GM23338 (cell line): Measurements from ENCODE around the gene CYTH1. TPM values are rescaled to one million over a fixed set of nuclear protein-coding genes. Genes with fewer than 3 reads are reported as not detected.

Experiments used
- ATAC-seq: fragments of 200-7000 bp; cut with Tn5 transposase; 3 replicates; pipeline ENCODE4 v1.9.1; 2020
- DNase-seq: peaks from one replicate; pipeline ENCODE4 v3.0.0-alpha.2; 2015; ENCODE audit warnings: low spot score
- H2AFZ ChIP-seq: fragments of 200-600 bp; sonication (generic); 2 replicates; pipeline ENCODE4 v1.8.0; 2016; ENCODE audit warnings: antibody characterized with exemption, mild to moderate bottlenecking, moderate library complexity
- H3F3A ChIP-seq: fragments of 200-600 bp; sonication (generic); replicated peaks from 2 replicates; pipeline ENCODE4 v1.8.0; 2017; ENCODE audit warnings: antibody characterized with exemption, mixed run types, low read depth
- H3K27ac ChIP-seq: fragments of 200-600 bp; sonication (generic); 2 replicates; pipeline ENCODE4 v1.6.1; 2016; ENCODE audit warnings: low read depth
- H3K27me3 ChIP-seq: fragments of 200-600 bp; sonication (generic); 2 replicates; pipeline ENCODE4 v1.8.0; 2016; ENCODE audit warnings: mild to moderate bottlenecking, mixed run types, moderate library complexity; ENCODE audit not compliant: insufficient read depth
- H3K36me3 ChIP-seq: fragments of 200-600 bp; sonication (generic); 2 replicates; pipeline ENCODE4 v1.8.0; 2016; ENCODE audit warnings: mild to moderate bottlenecking; ENCODE audit not compliant: insufficient read depth
- H3K4me1 ChIP-seq: fragments of 200-600 bp; sonication (generic); 2 replicates; pipeline ENCODE4 v1.8.0; 2016; ENCODE audit warnings: mild to moderate bottlenecking, moderate library complexity; ENCODE audit not compliant: insufficient read depth
- H3K4me2 ChIP-seq: fragments of 200-600 bp; sonication (generic); 2 replicates; pipeline ENCODE4 v1.7.1; 2017; ENCODE audit warnings: mixed run types
- H3K4me3 ChIP-seq: fragments of 200-600 bp; sonication (generic); 2 replicates; pipeline ENCODE4 v1.6.1; 2016; ENCODE audit warnings: mixed run types
- H3K79me2 ChIP-seq: fragments of 200-600 bp; sonication (generic); replicated peaks from 2 replicates; pipeline ENCODE4 v1.8.0; 2017; ENCODE audit warnings: mild to moderate bottlenecking; ENCODE audit not compliant: insufficient read depth
- H3K9me2 ChIP-seq: fragments of 200-600 bp; sonication (generic); 2 replicates; pipeline ENCODE4 v1.8.0; 2017; ENCODE audit not compliant: insufficient read depth
- H4K20me1 ChIP-seq: fragments of 200-600 bp; sonication (generic); replicated peaks from 2 replicates; pipeline ENCODE4 v1.8.0; 2017; ENCODE audit warnings: mild to moderate bottlenecking; ENCODE audit not compliant: insufficient read depth
- H3K27ac Mint-ChIP-seq: 2 replicates; pipeline ENCODE4 v1.8.0; 2020; ENCODE audit warnings: inconsistent platforms, mild to moderate bottlenecking, moderate library complexity, mixed read lengths
- H3K27me3 Mint-ChIP-seq: 3 replicates; pipeline ENCODE4 v1.8.0; 2022; ENCODE audit warnings: low read depth, mild to moderate bottlenecking, moderate library complexity, mixed read lengths, inconsistent platforms; ENCODE audit not compliant: insufficient read depth, poor library complexity
- H3K36me3 Mint-ChIP-seq: 3 replicates; pipeline ENCODE4 v1.8.0; 2021; ENCODE audit warnings: low read depth, mild to moderate bottlenecking, inconsistent platforms, moderate library complexity, mixed read lengths
- H3K4me1 Mint-ChIP-seq: 3 replicates; pipeline ENCODE4 v1.8.0; 2020; ENCODE audit warnings: mild to moderate bottlenecking, inconsistent platforms, mixed read lengths
- H3K4me3 Mint-ChIP-seq: 3 replicates; pipeline ENCODE4 v1.8.0; 2021; ENCODE audit warnings: moderate library complexity, mild to moderate bottlenecking, inconsistent platforms, mixed read lengths
- H3K9me3 Mint-ChIP-seq: 3 replicates; pipeline ENCODE4 v1.8.0; 2020; ENCODE audit warnings: moderate library complexity, mild to moderate bottlenecking, inconsistent platforms, mixed read lengths
- CREB1 ChIP-seq: fragments of 250-450 bp; sonication (Bioruptor Pico); IDR thresholded peaks from 2 replicates; pipeline ENCODE4 v1.5.0; 2020; ENCODE audit warnings: low read depth, mild to moderate bottlenecking, moderate library complexity
- EZH2phosphoT487 ChIP-seq: fragments of 200-600 bp; sonication (generic); IDR thresholded peaks from one replicate; pipeline ENCODE4 v1.8.1; 2018; ENCODE audit warnings: antibody characterized with exemption; ENCODE audit not compliant: unreplicated experiment
- NANOG ChIP-seq: IDR thresholded peaks from 2 replicates; pipeline ENCODE4 v1.6.1; 2016; ENCODE audit warnings: antibody characterized with exemption, borderline replicate concordance
- POLR2AphosphoS5 ChIP-seq: IDR thresholded peaks from 2 replicates; pipeline ENCODE4 v1.6.1; 2016; ENCODE audit warnings: antibody characterized with exemption, low read depth
- STAT1 ChIP-seq: IDR thresholded peaks from one replicate; pipeline ENCODE4 v1.6.1; 2016; ENCODE audit warnings: antibody characterized with exemption; ENCODE audit not compliant: unreplicated experiment
- ZNF114 ChIP-seq: fragments of 250-450 bp; sonication (Bioruptor Pico); IDR thresholded peaks from 2 replicates; pipeline ENCODE4 v1.5.0; 2020; ENCODE audit warnings: mild to moderate bottlenecking, moderate library complexity
- ZNF331 ChIP-seq: fragments of 250-450 bp; sonication (Bioruptor Pico); IDR thresholded peaks from 2 replicates; pipeline ENCODE4 v1.5.0; 2020; ENCODE audit warnings: low read depth, mild to moderate bottlenecking, moderate library complexity
- polyA plus RNA-seq: library from polyadenylated mRNA; unstranded; fragments of >200 nt; fragmentation: Nextera tagmentation; extraction: Ambion mirVana; gene quantifications from 2 replicates; pipeline ENCODE4 v1.2.1, GENCODE V29; 2016
- total RNA-seq: library from RNA; depleted of rRNA; stranded (reverse); fragments of >200 nt; shearing (Covaris generic); gene quantifications from 2 replicates; pipeline ENCODE4 v1.2.3, GENCODE V29; 2014
- TF ChIP-seq, protein P1 (sequence below): IDR thresholded peaks from one replicate; pipeline ENCODE4 v1.6.1; 2018; ENCODE audit warnings: antibody characterized with exemption; ENCODE audit not compliant: unreplicated experiment
- TF ChIP-seq, protein P2 (sequence below): IDR thresholded peaks from 2 replicates; pipeline ENCODE4 v1.6.1; 2016; ENCODE audit warnings: antibody characterized with exemption

CYTH1 gene
- total and polyA plus RNA-seq, 2 experiments from 2014 or later = 13.8 to 14.5 TPM

DNA sequence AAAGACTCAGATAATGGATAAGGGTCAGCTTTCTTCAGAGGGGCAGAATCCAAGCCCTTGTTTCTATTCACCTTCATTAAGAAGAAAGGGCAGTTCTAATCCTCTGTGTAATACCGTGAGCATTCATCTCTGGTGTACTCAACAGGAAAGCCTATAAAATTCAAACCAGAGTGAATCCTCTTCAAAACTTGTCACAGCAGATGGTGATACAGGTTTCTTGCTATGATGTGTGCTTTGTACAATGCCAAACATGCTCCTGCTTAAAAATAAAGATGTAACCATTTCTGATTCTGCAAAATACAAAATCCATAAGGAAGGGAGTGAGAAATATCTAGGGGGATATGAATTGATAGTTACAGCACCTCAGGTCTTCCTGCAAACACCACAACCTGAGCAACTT lies 49.7 kb downstream of the CYTH1 start (continued):
- TF ChIP-seq, protein P1, sequence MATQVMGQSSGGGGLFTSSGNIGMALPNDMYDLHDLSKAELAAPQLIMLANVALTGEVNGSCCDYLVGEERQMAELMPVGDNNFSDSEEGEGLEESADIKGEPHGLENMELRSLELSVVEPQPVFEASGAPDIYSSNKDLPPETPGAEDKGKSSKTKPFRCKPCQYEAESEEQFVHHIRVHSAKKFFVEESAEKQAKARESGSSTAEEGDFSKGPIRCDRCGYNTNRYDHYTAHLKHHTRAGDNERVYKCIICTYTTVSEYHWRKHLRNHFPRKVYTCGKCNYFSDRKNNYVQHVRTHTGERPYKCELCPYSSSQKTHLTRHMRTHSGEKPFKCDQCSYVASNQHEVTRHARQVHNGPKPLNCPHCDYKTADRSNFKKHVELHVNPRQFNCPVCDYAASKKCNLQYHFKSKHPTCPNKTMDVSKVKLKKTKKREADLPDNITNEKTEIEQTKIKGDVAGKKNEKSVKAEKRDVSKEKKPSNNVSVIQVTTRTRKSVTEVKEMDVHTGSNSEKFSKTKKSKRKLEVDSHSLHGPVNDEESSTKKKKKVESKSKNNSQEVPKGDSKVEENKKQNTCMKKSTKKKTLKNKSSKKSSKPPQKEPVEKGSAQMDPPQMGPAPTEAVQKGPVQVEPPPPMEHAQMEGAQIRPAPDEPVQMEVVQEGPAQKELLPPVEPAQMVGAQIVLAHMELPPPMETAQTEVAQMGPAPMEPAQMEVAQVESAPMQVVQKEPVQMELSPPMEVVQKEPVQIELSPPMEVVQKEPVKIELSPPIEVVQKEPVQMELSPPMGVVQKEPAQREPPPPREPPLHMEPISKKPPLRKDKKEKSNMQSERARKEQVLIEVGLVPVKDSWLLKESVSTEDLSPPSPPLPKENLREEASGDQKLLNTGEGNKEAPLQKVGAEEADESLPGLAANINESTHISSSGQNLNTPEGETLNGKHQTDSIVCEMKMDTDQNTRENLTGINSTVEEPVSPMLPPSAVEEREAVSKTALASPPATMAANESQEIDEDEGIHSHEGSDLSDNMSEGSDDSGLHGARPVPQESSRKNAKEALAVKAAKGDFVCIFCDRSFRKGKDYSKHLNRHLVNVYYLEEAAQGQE = no peak
- no peak for TF ChIP-seq POLR2AphosphoS5
- TF ChIP-seq CREB1 (CRISPR knock-in tag) = no peak
- no peak for TF ChIP-seq STAT1
- TF ChIP-seq ZNF331 = no peak
- TF ChIP-seq ZNF114 (CRISPR knock-in tag) = no peak
- TF ChIP-seq EZH2phosphoT487 = no peak
- TF ChIP-seq NANOG = no peak
- TF ChIP-seq, protein P2, sequence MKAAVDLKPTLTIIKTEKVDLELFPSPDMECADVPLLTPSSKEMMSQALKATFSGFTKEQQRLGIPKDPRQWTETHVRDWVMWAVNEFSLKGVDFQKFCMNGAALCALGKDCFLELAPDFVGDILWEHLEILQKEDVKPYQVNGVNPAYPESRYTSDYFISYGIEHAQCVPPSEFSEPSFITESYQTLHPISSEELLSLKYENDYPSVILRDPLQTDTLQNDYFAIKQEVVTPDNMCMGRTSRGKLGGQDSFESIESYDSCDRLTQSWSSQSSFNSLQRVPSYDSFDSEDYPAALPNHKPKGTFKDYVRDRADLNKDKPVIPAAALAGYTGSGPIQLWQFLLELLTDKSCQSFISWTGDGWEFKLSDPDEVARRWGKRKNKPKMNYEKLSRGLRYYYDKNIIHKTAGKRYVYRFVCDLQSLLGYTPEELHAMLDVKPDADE = no peak

DNA sequence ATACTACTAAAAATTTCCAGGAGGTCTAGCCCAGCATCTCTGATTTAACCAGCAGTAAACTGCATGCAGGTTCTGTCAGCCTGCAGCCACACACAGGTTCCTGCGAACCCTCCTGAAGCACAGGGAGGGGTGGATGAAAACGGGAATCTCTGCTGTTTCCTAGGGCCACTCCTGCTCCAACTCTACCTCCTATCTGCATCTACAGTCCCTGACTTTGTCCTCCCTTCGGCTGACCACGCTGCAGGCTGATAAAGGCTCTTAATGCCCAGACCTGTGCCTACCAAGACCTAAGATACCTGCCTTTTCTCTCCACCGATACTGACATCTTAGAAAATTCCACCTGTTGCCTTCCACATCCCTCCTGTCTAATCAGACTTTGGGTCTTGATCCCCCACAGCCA lies 50.2 kb downstream of the CYTH1 start:
- H3K4me2 ChIP-seq = no peak overlapping the region
- DNase-seq (no peak), ATAC-seq (no peak)
- H2AFZ ChIP-seq = no peak overlapping the region
- H3K9me2 ChIP-seq = no peaks in the 10 kb centered on the region
- Mint-ChIP-seq H3K27ac (no peak overlapping the region), H3K9me3 (no peaks in the 10 kb centered on the region), H3K27me3 (peaks cover 1% of the 10 kb centered on the region), H3K4me3 (no peak overlapping the region), H3K4me1 (peaks cover 24% of the 10 kb centered on the region), H3K36me3 (no peaks in the 10 kb centered on the region)
- H3K4me1 ChIP-seq = peaks cover 5% of the 10 kb centered on the region
- H3F3A ChIP-seq = no peaks in the 10 kb centered on the region
- H3K79me2 ChIP-seq = peaks cover 28% of the 10 kb centered on the region
- H3K36me3 ChIP-seq = no peaks in the 10 kb centered on the region
- H3K27ac ChIP-seq = no peak overlapping the region
- H3K27me3 ChIP-seq = no peaks in the 10 kb centered on the region
- H3K4me3 ChIP-seq = no peak overlapping the region
- H4K20me1 ChIP-seq = peaks cover 6% of the 10 kb centered on the region
- TF ChIP-seq, protein P1 = no peak
- TF ChIP-seq EZH2phosphoT487 = no peak
